HL-60 (cell line): ENCODE data around the gene STARD4.

ENCODE experiments used
- DNase-seq, 2 experiments: peaks; one replicate each; pipeline ENCODE4 v3.0.0-alpha.2; 2010 to 2020; ENCODE audit warnings: low read depth in 1 of 2, low spot score in 1 of 2
- H3K27ac ChIP-seq: fragments of 250-450 bp; sonication (Bioruptor Pico); replicated peaks from 2 replicates; pipeline ENCODE4 v1.5.1; 2020; ENCODE audit warnings: mild to moderate bottlenecking, moderate library complexity
- H3K27me3 ChIP-seq: fragments of 250-450 bp; sonication (Bioruptor Pico); 2 replicates; pipeline ENCODE4 v1.5.1; 2021; ENCODE audit warnings: mild to moderate bottlenecking, moderate library complexity; ENCODE audit not compliant: insufficient read depth, poor library complexity, severe bottlenecking
- H3K4me3 ChIP-seq: replicated peaks from 2 replicates; pipeline ENCODE4 v1.5.1; 2011; ENCODE audit warnings: mild to moderate bottlenecking, control low read depth, low read length; ENCODE audit not compliant: insufficient read depth
- GABPA ChIP-seq: IDR thresholded peaks from 2 replicates; pipeline ENCODE4 v1.6.1; 2012; ENCODE audit warnings: low read depth
- POLR2AphosphoS5 ChIP-seq: IDR thresholded peaks from 2 replicates; pipeline ENCODE4 v1.6.1; 2012; ENCODE audit warnings: low read depth
- SPI1 ChIP-seq: IDR thresholded peaks from 2 replicates; pipeline ENCODE4 v1.6.1; 2012; ENCODE audit warnings: low read depth, mild to moderate bottlenecking, borderline replicate concordance
- TF ChIP-seq, protein P1 (sequence below): IDR thresholded peaks from 2 replicates; pipeline ENCODE4 v1.6.1; 2012; ENCODE audit warnings: low read depth; ENCODE audit not compliant: insufficient replicate concordance
- TF ChIP-seq, protein P2 (sequence below): IDR thresholded peaks from one replicate; pipeline ENCODE4 v1.5.1; 2011; ENCODE audit warnings: low read length, control low read depth, inconsistent platforms; ENCODE audit not compliant: insufficient read depth

Gene STARD4

DNA sequence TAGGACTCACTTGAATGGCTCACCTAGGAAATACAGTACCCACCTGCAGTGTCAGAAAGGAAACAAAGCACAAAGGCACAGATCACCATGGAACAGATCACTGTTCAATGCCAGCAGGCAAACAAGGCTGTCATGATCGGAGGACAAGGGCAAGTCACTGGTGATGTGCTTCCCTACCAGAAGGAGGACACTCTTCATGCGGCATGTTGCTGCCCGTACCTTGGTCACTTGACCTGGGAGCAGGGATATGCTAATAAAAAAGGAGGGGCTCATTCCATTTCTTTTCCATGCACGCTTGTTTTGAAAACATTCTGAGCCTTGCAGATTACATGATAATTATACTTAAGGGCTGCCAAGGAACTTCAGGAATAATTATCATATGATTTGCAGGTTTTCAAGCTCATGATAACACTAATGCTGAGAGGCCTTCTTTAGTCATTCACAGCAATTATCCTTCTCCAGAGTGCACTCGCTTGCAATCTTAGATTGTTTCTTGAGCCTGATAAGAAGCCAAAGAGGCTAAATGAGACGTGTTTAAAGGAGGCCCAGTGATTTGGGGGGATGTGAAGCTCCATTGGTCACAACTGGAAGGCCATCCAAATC, 36.1 kb upstream of the STARD4 start:
- Histone ChIP-seq H3K27me3 (no peaks in the 10 kb centered on the region), H3K4me3 (no peak overlapping the region), H3K27ac (no peak overlapping the region)
- TF ChIP-seq, protein P1, sequence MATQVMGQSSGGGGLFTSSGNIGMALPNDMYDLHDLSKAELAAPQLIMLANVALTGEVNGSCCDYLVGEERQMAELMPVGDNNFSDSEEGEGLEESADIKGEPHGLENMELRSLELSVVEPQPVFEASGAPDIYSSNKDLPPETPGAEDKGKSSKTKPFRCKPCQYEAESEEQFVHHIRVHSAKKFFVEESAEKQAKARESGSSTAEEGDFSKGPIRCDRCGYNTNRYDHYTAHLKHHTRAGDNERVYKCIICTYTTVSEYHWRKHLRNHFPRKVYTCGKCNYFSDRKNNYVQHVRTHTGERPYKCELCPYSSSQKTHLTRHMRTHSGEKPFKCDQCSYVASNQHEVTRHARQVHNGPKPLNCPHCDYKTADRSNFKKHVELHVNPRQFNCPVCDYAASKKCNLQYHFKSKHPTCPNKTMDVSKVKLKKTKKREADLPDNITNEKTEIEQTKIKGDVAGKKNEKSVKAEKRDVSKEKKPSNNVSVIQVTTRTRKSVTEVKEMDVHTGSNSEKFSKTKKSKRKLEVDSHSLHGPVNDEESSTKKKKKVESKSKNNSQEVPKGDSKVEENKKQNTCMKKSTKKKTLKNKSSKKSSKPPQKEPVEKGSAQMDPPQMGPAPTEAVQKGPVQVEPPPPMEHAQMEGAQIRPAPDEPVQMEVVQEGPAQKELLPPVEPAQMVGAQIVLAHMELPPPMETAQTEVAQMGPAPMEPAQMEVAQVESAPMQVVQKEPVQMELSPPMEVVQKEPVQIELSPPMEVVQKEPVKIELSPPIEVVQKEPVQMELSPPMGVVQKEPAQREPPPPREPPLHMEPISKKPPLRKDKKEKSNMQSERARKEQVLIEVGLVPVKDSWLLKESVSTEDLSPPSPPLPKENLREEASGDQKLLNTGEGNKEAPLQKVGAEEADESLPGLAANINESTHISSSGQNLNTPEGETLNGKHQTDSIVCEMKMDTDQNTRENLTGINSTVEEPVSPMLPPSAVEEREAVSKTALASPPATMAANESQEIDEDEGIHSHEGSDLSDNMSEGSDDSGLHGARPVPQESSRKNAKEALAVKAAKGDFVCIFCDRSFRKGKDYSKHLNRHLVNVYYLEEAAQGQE = no peak
- no peak for TF ChIP-seq SPI1
- TF ChIP-seq, protein P2, sequence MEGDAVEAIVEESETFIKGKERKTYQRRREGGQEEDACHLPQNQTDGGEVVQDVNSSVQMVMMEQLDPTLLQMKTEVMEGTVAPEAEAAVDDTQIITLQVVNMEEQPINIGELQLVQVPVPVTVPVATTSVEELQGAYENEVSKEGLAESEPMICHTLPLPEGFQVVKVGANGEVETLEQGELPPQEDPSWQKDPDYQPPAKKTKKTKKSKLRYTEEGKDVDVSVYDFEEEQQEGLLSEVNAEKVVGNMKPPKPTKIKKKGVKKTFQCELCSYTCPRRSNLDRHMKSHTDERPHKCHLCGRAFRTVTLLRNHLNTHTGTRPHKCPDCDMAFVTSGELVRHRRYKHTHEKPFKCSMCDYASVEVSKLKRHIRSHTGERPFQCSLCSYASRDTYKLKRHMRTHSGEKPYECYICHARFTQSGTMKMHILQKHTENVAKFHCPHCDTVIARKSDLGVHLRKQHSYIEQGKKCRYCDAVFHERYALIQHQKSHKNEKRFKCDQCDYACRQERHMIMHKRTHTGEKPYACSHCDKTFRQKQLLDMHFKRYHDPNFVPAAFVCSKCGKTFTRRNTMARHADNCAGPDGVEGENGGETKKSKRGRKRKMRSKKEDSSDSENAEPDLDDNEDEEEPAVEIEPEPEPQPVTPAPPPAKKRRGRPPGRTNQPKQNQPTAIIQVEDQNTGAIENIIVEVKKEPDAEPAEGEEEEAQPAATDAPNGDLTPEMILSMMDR = no peak
- TF ChIP-seq POLR2AphosphoS5 = no peak
- TF ChIP-seq GABPA = no peak
- no peak for DNase-seq

DNA sequence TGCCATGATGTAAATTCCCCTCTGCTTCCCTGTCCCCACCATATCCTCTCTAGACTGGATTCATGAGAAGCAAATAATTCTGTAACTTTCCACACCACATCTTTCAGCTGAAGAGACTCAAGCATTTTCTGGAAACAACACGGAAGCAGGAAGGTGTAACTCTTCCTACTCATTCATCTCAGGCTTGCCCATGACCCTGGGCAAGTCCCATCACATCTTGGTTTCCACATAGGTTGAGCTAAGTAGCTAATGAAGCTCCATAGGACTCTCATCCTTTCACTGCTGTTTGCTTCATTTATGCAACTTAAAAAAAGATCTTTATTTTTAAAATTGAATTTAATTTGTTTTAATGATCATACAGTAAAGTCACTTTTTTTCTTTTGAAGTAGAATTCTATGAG, 32.7 kb upstream of the STARD4 start:
- no peak for DNase-seq
- TF ChIP-seq SPI1 (no peak), GABPA (no peak), POLR2AphosphoS5 (no peak)
- TF ChIP-seq, protein P1 = no peak
- TF ChIP-seq, protein P2 = no peak
- Histone ChIP-seq H3K27me3 (no peaks in the 10 kb centered on the region), H3K27ac (no peak overlapping the region), H3K4me3 (no peak overlapping the region)

DNA sequence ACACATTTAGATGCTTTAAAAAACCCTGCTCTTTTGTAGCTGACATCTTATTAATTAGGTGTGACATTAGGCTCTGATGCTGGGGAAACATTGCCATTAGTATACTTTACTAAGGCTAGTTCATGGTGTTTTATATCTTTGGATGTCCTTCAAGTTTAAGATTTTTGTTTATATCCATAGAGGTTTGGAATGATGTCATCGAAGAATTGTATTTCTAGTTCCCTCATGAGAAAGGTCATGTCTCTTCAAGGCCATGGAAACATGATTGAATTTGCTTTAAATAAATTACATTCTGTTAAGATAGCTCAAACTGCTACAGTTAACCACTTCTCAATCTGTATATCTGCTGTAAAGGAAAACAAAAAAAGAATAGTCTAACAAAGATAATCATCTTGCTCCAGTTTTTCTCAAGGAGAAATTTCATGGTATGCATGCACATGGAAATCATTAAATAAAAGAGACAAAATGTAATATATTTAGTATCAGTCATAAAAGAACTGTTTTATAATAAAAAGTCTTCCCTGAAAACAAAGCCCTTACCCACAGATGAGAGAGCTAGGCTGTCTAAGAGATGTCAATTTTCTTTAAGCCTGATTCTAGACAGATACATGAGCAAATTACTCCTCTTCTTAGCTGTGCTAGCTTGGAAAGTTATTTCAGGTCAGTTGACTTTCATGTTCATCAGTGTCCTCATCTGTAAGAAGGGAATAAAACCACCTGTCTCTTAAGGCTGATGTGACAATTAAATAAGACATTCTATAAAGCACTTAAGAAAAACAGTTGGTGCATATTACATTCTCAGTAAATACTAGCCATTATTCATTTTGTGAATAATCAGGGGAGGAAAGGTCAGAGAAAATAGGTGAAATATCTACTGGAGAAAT, 25.0 kb upstream of the STARD4 start:
- no peak overlapping the region for H3K27ac ChIP-seq
- TF ChIP-seq GABPA = no peak
- TF ChIP-seq, protein P1 = no peak
- TF ChIP-seq SPI1 = no peak
- no peak for TF ChIP-seq POLR2AphosphoS5
- TF ChIP-seq, protein P2 = no peak
- no peaks in the 10 kb centered on the region for H3K27me3 ChIP-seq
- no peak overlapping the region for H3K4me3 ChIP-seq
- no peak for DNase-seq
